Fibroblast of the aortic adventitia (primary cell): ENCODE results near the gene MAP4K4. TPM values are rescaled to one million over a fixed set of nuclear protein-coding genes. Genes with fewer than 3 reads are reported as not detected.
A peak's percentile ranks its signal among the peaks of the same experiment; 100 is the strongest.

ENCODE experiments used
- DNase-seq: peaks from one replicate; pipeline ENCODE4 v3.0.0-alpha.2; 2010; ENCODE audit warnings: low read depth
- H3K4me3 ChIP-seq: 2 replicates; pipeline ENCODE4 v1.5.1; 2011; ENCODE audit warnings: low read depth, mild to moderate bottlenecking, control low read depth, low read length, moderate library complexity
- total RNA-seq: library from RNA; depleted of rRNA; stranded (reverse); fragments of >200 nt; gene quantifications from 2 replicates; pipeline ENCODE4 v1.2.3, GENCODE V29; 2012; ENCODE audit warnings: low replicate concordance
- TF ChIP-seq, protein P1 (sequence below): IDR thresholded peaks from 2 replicates; pipeline ENCODE4 v1.5.1; 2011; ENCODE audit warnings: mild to moderate bottlenecking, low read length, control low read depth, inconsistent platforms; ENCODE audit not compliant: insufficient read depth

The MAP4K4 gene
- total RNA-seq, 1 donor, result 208 TPM

DNA sequence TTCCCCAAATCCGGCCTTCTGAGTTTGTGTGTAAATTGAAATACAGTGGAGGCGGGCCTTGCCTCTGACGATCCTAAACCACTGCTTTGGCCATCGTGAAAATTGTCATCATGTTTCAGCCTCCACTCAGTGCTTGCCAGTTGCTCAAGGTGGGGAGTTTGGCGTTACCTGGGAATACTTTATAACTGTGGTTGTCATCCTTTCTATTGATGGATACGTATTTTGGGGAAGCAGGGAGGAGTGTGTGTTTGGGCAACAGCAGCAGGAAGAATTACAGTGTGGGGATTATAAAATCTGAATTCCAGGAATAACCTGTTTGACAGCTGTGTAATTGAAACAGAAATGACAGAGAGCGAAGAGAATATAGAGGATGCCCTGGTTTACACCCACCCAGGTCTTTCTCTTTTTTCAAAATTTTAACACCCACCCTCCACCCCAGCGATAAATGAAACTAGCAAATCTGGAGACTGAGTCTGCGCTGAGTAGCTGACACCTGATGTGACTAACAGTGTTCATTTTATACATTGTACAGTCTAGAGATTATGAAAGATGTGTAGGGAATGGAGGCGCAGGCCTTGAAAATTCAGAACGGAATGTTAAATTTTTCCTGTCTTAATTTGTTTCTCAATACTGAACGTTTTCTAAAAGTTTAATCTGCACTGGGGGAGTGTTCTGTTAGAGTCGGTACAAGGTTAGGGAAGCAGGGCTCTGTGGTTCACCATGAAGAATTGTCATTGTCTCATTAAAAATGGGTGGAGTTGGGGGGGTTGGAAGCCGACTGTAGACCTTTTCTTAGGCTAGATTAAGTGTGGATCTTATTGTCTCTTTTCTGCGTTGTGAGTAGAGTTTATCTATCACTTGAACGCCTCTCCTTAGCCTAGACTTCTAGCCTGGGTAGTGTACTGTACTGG is 1.6 kb downstream of the MAP4K4 start:
- peak; percentile 28 for DNase-seq

DNA sequence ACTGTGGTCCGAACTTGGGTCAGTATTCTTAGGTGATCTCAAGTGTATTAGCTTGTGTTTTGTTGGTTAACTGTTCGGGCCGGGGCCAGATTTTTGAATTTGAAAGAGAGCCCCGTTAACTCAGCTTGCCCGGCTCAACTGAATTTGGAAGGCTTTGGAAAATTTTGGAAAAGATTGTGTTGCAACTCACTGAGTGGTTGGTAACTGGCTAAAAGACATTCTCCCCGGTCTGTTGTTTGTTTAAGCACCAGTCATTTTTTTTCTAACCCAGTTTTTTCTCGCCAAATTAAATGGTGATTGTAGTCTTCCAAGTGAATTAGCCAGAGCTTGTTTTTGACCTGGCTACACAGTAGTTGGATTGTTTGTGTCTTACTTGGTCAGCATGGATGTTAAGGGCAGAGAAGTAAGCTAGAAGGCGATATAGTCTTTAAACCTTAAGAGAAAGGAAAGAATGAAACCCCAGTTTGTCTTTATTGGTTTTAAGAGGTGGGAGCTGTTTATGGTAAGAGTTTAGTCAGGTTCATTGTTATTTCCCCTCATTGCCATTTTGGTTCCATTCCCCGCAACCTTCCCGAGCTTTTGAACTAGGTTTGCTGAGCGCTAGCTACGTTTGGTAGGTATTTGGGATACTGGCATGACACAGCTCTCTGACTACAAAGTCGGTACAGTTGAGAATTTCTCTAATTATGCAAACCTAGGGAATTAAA is 2.4 kb downstream of the MAP4K4 start:
- H3K4me3 ChIP-seq, result peak overlapping the region; percentile 75
- DNase-seq, result peak; percentile 68
- TF ChIP-seq, protein P1, sequence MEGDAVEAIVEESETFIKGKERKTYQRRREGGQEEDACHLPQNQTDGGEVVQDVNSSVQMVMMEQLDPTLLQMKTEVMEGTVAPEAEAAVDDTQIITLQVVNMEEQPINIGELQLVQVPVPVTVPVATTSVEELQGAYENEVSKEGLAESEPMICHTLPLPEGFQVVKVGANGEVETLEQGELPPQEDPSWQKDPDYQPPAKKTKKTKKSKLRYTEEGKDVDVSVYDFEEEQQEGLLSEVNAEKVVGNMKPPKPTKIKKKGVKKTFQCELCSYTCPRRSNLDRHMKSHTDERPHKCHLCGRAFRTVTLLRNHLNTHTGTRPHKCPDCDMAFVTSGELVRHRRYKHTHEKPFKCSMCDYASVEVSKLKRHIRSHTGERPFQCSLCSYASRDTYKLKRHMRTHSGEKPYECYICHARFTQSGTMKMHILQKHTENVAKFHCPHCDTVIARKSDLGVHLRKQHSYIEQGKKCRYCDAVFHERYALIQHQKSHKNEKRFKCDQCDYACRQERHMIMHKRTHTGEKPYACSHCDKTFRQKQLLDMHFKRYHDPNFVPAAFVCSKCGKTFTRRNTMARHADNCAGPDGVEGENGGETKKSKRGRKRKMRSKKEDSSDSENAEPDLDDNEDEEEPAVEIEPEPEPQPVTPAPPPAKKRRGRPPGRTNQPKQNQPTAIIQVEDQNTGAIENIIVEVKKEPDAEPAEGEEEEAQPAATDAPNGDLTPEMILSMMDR, result no peak

More for the DNA sequence above, 1.6 kb downstream of the MAP4K4 start:
- H3K4me3 ChIP-seq, result peak overlapping the region; percentile 75
- TF ChIP-seq, protein P1, result no peak

DNA sequence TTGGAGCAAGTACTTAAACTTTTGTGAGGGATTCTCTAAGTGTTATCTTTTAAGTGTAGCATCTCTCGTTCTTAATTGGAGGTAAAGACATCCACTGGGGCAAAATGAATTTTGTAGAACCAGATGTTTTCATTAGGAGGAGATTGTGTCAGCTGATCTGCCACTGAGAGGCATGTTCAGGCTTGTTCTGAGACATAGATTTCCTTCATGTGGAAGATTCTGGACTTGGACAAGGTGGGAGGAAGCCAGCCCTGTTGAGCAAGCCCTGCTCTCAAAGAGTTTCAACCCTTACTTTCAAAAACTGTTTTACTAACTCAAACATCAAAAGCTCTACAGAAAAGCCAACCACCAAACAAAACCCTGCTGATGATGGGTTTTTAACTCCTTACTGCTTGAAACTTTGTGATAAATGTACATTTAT is 6.5 kb downstream of the MAP4K4 start:
- TF ChIP-seq, protein P1, result no peak
- DNase-seq, result peak; percentile 94
- no peak overlapping the region for H3K4me3 ChIP-seq

DNA sequence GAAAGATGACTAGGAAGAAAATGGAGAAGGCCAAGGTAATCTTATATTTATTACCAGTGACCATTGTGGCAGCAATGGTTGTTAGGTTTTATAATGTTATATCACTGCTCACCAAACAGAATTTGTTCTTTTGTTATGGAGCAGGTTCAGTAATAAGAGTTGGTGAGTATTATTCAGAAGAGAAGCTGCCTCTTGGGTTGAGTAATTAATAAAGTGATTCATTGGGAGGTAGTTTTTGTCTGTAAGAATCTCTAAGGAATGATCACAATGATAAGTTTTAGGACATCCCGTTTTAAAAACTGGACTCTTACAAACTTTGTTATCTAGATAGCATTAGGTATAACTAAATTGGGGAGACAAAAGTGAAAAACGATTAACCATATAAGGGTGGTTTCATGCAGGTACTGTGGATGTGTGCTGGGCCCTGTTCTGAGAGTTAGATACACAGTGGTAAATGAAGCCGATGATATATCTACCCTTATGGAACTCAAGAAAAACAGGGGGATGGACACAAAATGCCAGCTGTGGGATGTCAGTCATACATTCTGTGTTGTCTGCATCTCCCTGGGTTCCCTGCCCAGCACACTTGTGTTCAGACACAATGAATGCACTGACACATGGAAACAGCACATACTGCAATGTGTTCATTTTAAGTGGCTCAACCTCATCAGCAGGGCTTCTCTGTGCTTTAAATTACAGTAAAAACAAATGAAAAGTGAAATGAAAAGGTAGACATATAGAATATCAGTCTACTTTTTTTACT is 7.5 kb downstream of the MAP4K4 start:
- TF ChIP-seq, protein P1, result no peak
- H3K4me3 ChIP-seq, result no peak overlapping the region
- DNase-seq, result no peak

DNA sequence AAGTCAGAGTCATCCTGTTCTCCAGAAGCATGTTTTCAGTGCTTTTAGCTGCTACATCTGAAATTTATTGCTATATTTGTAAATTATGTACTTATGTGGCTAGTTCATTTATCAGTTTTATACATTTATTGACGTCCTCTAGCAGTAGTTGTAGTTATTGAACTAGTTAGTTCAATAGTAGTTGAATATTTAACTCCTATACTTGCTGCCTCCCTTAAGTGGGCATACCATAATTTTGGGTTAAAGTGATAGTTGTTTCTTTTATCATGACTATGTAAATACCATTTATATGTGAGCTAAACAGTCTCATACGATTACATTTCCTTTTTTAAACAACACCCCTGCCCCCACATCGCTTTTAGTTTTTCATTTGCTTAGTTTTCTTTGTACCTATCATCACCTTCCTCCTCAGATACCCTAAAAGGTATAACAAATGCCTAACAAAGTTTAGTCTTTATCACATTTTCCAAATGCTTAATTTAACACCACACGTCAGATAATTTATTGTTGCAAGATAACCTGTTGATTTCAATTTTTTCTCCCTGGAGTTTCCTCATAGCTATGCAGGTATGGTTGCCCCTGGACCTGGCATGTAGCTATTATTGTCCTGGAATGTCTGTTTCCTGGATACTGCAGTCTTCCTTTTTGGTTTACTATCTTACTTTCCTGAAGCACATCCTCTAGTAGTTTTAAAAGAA is 8.8 kb downstream of the MAP4K4 start:
- TF ChIP-seq, protein P1, result no peak
- DNase-seq, result no peak
- H3K4me3 ChIP-seq, result no peak overlapping the region

DNA sequence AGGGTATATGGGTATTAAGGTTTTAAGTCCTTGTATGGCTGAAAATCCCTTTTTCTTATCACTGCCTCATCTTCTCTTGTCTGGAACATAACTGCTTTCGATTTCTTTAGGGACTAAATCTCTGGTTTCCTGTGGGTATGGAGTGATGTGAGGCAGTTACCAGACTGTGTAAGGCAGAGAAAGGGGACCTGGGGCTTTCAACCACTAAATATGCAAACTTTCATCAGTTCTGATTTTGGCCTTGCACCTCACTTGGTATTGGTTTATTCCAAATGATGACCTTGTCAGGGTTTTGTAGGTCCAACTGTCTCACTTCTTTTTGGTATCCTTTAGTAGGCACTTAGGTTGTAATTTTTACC is 9.3 kb downstream of the MAP4K4 start:
- no peak overlapping the region for H3K4me3 ChIP-seq
- no peak for DNase-seq
- TF ChIP-seq, protein P1, result no peak
